ENCODE data around the gene VAC14. TPM values are rescaled to one million over a fixed set of nuclear protein-coding genes. Genes with fewer than 3 reads are reported as not detected.

VAC14 gene
- total and polyA plus RNA-seq, 4 donors: 27.6 to 60.8 (median 50.9) TPM

- peaks cover 3 to 52% (median 36%) of the 10 kb centered on the region in 5 donors for H3K4me1 ChIP-seq (ENCODE audit: control insufficient read depth in 5 of 5, insufficient read depth in 5 of 5, low read length in 5 of 5)
- no peaks in the 10 kb centered on the region for H3K9me3 ChIP-seq (ENCODE audit: control insufficient read depth in 4 of 4, insufficient read depth in 3 of 4, low read length in 3 of 4)
- H3K36me3 ChIP-seq (ENCODE audit: control insufficient read depth in 4 of 4, insufficient read depth in 4 of 4, low read length in 4 of 4): peaks cover 0 to 5% (median 0%) of the 10 kb centered on the region in 4 donors
- H3K27ac ChIP-seq (ENCODE audit: low read depth in 1 of 2, low read length in 1 of 2): peak overlapping the region; percentile 77 to 89
- H3K9ac ChIP-seq (ENCODE audit: insufficient read depth in 1 of 2, low read length in 2 of 2): peak overlapping the region in 1 of 2 donors; percentile 47
- peak; percentile 52 to 85 (median 76) for DNase-seq
- no peaks in the 10 kb centered on the region for H3K27me3 ChIP-seq (ENCODE audit: control insufficient read depth in 3 of 3, insufficient read depth in 3 of 3, low read length in 2 of 3)
- WGBS, 2 donors: 18 to 25% methylated on average over 21 of the region's 21 CpGs
- ATAC-seq (ENCODE audit: insufficient read depth, low FRiP score): peak; percentile 22
- no peak for TF ChIP-seq CTCF (IDR thresholded peaks at IDR 0.05; ENCODE audit: control extremely low read depth, extremely low read depth)
- H3K4me3 ChIP-seq: no peak overlapping the region
Observed at GRCh38 chr16:70737377-70738082, 63.4 kb downstream of the VAC14 start.

DNA sequence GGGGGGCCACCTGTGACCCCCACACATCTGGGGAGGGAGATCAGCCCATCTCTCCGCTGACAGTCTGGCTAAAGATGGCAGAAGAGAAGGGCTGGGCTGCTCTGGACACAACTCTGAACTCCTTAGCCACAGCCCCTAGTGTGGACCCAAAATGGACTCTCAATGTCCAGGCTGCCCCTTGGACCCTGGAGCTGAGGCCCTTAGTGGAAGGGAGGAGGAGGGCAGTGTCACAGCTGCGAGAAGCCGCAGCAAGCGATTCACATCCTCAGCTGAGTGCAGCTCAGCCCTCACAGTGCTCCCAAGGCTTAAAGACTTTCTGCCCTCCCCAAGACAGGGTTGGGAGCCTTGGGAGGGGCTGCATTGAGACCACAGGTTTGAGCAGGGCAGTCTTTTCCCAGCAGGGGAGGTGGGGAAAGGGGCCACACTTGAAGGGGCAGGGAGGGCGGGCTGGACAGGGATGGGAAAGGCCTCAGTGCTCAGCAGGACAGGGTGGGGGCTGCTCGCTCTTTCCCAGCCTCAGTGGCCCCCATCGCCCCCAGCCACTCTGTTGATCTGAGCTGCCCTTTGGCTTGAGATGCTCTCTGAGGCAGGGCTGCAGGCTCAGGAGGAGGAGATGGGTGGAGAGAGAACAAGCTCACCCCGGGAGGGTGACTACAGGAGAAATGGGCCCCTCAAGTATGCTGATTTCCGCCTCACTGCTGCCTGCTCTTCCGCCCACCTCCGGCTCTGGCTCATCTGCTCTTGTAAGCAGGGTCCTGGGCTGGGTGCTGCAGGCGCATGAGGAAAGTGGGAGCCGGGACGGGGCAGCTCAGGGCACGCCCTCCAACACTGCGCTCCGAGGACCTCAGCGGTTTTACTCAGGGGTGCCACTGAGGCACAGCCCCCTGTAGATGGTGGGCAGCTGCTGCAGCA lies 64.2 kb downstream of the VAC14 start:
- DNase-seq (no peak), ATAC-seq (ENCODE audit: insufficient read depth, low FRiP score) (no peak)
- 85 to 91% methylated on average over 18 of the region's 18 CpGs for WGBS, 2 donors
- Histone ChIP-seq H3K27ac (ENCODE audit: low read depth in 1 of 2, low read length in 1 of 2) (peak overlapping the region; percentile 77 to 89), H3K27me3 (ENCODE audit: control insufficient read depth in 3 of 3, insufficient read depth in 3 of 3, low read length in 2 of 3) (no peaks in the 10 kb centered on the region), H3K36me3 (ENCODE audit: control insufficient read depth in 4 of 4, insufficient read depth in 4 of 4, low read length in 4 of 4) (peaks cover 0 to 5% (median 0%) of the 10 kb centered on the region in 4 donors), H3K9me3 (ENCODE audit: control insufficient read depth in 4 of 4, insufficient read depth in 3 of 4, low read length in 3 of 4) (no peaks in the 10 kb centered on the region), H3K4me1 (ENCODE audit: control insufficient read depth in 5 of 5, insufficient read depth in 5 of 5, low read length in 5 of 5) (peaks cover 3 to 48% (median 33%) of the 10 kb centered on the region in 5 donors), H3K4me3 (no peak overlapping the region), H3K9ac (ENCODE audit: insufficient read depth in 1 of 2, low read length in 2 of 2) (no peak overlapping the region)
- TF ChIP-seq CTCF (IDR thresholded peaks at IDR 0.05; ENCODE audit: control extremely low read depth, extremely low read depth): no peak

GRCh38 chr16:70735141-70735979 lies 65.6 kb downstream of the VAC14 start:
- Histone ChIP-seq H3K27ac (ENCODE audit: low read depth in 1 of 2, low read length in 1 of 2) (peak overlapping the region in 1 of 2 donors; percentile 80), H3K4me1 (ENCODE audit: control insufficient read depth in 5 of 5, insufficient read depth in 5 of 5, low read length in 5 of 5) (peaks cover 3 to 40% (median 20%) of the 10 kb centered on the region in 5 donors), H3K36me3 (ENCODE audit: control insufficient read depth in 4 of 4, insufficient read depth in 4 of 4, low read length in 4 of 4) (peaks cover 0 to 7% (median 3%) of the 10 kb centered on the region in 4 donors), H3K27me3 (ENCODE audit: control insufficient read depth in 3 of 3, insufficient read depth in 3 of 3, low read length in 2 of 3) (no peaks in the 10 kb centered on the region), H3K9ac (ENCODE audit: insufficient read depth in 1 of 2, low read length in 2 of 2) (no peak overlapping the region), H3K4me3 (no peak overlapping the region), H3K9me3 (ENCODE audit: control insufficient read depth in 4 of 4, insufficient read depth in 3 of 4, low read length in 3 of 4) (no peaks in the 10 kb centered on the region)
- TF ChIP-seq CTCF (IDR thresholded peaks at IDR 0.05; ENCODE audit: control extremely low read depth, extremely low read depth): no peak
- WGBS, 2 donors: 71 to 79% methylated on average over 13 of the region's 13 CpGs
- DNase-seq (peak in 2 of 3 donors; percentile 36 to 38), ATAC-seq (ENCODE audit: insufficient read depth, low FRiP score) (no peak)

Measured in lung (tissue), 12 donors.